ENCODE measurements around the gene KLHDC10.
"Not testable (repeated sequence)": the region's sequence is repeated elsewhere in the genome, so short reads cannot be mapped to it uniquely, and the experiment has no call there.

The KLHDC10 gene

DNA sequence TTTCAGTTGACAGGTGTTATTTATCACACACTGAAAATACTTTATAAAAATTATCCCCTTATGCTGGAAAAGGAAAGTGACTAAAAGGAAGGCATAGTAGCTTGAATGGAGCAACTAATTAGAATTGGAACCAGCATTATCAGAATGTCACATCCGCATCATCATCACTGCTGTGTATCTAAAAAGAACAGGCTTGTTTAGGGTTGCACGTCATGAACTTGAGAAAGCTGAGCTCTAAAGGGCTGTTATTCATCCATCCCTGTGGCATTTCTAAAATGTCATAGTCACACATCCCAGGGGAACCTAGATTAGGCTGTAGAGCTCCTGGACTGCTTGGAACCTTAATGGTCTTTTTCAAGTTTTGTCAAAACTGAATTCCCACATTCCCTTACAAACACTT is 54.4 kb downstream of the KLHDC10 start:
- no peak for DNase-seq

DNA sequence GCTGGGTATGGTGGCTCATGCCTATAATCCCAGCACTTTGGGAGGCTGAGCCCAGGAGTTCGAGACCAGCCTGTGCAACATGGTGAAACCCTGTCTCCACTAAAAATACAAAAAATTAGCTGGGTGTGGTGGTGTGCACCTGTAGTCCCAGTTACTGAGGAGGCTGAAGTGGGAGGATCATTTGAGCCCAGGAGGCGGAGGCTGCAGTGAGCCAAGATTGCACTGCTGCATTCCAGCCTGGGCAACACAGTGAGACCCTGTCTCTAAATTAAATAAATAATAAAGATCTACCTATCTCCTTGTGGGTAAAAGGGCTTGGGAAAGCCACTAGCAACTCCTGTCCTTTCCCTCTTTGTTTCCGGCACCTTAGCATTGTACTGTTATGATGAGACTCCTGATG is 56.5 kb downstream of the KLHDC10 start:
- not testable (repeated sequence) for DNase-seq

- DNase-seq = no peak
Measured at GRCh38 chr7:130127404-130127803, 57.1 kb downstream of the KLHDC10 start.

DNA sequence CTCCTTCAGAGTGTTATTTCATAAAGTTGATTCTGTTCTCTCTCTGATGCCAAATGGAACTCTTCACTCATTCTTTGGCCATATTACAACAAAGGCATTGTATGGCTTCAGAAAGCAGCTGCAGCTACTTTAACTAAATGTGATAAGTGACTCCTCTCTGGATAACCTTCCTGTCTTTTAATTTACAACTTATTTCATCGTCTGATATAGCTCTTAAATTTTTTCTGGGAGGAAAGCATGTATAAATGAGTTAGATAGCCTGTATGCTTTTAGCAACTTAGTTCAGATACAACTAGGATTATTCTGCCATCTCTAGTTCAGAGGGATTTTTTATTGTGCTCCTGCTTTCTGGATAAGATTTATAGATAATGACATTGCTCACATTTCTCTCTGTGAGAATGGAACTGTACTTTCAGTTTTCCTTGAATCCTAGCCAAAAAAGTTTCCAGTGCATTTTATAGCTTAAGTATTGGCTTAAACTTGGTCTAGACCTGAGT is 57.5 kb downstream of the KLHDC10 start:
- no peak for DNase-seq

DNA sequence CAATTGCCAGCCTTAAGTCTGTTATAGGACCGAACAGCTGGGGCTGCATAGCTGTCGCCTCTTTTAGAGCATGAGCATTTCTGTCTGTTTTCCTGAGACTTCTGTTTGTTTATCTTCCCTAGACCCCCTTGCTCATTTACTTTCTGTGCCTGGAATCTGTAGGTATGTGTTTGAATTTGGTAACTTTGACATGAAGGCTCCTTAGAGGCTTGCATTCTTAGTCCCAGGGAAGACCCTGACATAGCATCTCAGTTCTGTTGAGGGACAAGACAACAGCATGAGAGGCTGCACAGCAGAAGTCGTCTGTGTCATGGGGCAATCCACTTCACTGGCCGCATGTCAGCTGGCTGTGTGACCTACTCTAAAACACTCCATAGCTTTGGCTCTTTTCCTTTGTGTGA is 58.7 kb downstream of the KLHDC10 start:
- DNase-seq = no peak

DNA sequence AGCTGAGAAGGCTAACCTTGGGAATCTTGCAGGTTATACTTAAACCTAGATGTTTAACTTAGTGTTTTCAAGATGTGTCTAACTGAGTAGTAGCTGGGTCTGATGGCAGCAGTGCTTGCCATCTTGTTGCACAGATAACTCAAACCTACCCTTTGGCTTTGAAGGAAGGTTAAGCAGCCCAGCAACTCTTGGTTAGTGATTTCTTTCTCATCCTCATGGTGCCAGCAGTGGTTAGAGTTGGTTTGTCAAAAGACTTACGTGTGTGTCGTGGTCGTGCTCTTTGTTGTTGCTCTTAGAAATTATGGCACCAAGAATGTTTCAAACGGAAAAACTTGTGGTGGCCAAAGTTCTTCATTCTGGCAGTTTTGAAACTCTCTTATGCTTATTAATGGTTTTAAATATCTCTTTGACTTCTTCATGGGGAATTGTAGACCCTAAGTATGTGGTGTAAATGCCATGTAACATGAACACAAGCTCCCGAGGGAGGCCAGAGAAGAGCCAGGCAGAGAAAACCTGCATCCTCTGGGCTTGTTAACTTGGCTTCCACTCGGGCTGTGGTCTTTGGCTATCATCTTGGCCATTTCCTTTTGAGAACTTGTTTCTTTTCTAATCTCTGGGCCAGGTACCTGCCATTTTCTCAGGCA is 61.0 kb downstream of the KLHDC10 start:
- no peak for DNase-seq

- no peak for DNase-seq
Measured at GRCh38 chr7:130131964-130132875, 61.9 kb downstream of the KLHDC10 start.

DNA sequence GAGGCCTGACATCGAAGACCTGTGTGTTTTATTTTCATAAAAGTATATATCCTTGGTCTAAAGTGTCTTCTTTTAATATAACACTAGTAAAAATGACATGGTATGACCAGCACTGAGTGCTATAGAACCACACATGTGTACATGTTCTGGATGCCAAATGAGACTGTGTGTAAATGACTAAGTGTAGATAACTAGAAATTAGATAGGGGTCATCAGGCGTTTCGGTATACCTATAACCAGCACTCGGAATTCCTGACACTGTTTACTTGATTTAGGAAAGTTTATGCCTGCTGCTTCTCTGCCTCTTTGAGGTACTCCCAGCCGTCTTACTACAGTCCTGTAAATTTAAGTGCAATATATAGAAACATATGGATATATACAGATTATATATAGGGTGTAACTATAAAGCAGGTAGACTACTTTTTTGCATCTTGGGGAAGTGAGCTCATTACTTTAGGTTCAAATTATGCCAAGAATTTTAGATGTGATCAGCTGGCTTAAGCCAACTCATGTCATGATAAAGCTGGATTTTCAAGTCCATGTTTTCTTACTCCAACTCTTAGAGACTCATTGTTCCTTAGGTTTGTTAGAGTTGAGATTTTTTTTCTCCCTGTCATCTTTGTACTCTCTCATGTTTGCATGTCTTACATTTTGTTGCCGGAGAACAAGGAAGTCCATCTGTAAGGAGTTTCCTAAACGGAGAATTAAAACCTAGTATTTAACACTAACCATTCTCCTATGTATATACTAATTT is 62.9 kb downstream of the KLHDC10 start:
- no peak for DNase-seq

GRCh38 chr7:130134106-130134636 is 63.8 kb downstream of the KLHDC10 start:
- DNase-seq = no peak

- DNase-seq = no peak
Measured at GRCh38 chr7:130134726-130135125, 64.4 kb downstream of the KLHDC10 start.

DNA sequence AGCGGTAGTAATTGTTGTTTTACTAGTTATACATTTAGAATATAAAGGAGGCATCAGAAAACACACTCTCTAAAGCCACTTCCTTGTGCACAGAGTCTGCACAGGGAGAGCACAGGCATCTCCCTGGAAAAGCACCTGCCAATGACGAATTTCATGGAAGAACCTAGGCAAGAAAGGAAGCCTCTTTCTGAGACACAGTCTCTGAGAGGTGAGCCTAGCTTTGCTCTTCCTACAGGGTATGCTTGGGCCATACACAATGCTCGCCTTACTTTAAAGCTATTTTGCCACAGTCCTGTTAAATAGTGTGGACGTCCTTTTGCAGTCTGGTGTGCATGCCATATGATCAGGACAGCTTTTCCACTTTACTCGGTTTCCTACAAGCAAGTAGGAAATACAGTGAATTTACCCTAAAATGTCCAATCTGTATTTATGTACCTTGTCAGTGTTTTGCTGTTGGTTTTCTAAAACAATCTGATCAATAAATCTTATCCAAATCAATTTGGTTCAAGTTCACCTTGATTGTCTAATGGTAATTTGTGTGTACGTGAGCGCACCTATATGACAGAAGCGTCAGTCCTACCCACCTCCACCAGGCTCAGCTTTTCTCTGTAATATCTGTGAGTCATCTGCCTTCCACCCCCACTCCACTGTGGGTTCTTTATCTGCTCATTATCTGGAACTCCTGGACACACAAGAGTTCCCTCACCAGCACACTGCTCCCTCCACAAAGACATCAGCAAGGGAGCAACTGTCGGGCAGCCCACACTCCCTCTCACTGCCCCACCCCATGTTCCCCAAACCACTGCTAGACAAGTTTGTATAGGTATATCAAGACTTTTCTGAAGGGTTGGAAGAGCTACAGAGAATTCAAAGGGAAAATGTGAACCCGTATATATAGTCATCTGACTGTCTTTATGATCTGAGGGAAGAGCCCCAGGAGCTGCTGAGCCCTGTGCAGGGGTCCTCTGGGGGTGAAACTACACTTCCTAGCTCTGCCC is 65.2 kb downstream of the KLHDC10 start:
- no peak for DNase-seq

DNA sequence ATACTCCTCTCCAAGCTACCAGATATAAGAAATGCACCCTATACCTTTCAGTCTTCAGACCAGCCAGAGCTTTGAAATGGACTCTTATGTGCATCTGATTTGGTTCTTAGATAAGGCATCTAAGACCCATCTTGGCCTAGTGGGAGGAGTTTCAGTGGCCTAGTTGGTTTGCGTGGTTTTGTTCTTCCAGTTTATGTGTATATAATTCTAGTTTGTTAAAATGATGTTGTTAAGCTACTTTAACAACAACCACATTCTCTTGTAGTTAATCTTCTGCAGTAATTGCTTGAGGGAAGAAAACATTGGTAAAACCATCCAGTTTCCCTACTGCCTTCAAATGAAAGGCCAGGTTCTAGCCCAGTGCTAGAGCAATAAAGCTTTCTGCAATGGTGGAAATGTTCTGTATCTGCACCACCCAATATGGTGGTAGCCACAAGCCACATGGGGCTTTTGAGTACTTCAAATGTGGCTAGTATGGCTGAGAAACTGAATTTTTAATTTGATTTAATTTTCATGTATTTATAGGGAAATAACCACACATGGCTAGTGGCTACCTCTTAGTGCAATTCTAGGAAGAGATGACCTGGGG is 66.3 kb downstream of the KLHDC10 start:
- DNase-seq = no peak

DNA sequence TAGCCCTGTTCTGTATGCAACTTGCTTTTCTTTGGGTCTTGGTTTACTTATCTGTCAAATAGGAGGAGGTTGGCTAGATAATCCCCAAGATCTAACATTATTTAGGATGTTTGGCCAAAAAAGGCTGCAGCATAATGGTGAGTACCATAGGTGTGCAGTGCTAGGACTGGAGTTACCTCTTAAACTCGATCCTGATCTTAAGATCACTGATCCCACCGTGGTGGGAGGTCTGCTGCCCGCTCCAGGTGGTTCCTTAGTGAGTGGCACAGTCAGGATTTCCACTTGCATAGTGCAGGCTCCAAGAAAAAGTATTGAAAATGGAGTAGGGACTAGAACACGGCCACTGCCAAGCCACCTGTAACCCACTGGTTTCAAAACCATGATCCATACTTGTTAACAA is 66.9 kb downstream of the KLHDC10 start:
- DNase-seq = no peak

- no peak for DNase-seq
Measured at GRCh38 chr7:130139193-130139960, 69.0 kb downstream of the KLHDC10 start.

DNA sequence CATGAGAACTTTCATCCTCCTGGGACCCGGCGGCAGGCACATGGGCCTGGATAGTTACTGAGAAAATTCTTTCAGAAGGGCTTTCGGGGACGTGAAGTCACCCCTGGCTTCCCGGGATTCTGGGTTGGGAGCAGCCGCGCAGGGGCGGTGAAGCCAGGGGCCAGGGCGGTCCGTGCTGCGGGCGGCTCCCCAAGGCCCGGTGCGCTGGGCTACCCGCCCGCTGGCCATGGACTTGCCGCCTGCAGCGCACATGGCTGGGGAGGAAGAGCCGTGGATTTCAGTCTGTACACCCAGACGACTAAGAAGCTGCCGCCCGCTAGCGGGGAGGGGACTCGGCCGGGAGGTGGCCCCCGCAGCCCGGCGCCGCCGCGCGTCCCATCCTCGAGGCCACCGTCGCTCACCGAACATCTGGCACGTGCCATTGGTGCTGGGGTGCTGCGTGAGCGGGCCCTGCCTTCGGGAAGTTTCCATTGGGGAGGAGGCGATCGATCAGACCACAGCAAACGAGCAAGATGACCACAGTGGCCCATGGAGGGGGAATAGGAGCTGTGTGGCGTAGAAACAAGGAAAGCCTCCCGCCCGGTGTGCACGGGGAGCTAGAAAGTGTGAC is 70.3 kb downstream of the KLHDC10 start:
- no peak for DNase-seq

DNA sequence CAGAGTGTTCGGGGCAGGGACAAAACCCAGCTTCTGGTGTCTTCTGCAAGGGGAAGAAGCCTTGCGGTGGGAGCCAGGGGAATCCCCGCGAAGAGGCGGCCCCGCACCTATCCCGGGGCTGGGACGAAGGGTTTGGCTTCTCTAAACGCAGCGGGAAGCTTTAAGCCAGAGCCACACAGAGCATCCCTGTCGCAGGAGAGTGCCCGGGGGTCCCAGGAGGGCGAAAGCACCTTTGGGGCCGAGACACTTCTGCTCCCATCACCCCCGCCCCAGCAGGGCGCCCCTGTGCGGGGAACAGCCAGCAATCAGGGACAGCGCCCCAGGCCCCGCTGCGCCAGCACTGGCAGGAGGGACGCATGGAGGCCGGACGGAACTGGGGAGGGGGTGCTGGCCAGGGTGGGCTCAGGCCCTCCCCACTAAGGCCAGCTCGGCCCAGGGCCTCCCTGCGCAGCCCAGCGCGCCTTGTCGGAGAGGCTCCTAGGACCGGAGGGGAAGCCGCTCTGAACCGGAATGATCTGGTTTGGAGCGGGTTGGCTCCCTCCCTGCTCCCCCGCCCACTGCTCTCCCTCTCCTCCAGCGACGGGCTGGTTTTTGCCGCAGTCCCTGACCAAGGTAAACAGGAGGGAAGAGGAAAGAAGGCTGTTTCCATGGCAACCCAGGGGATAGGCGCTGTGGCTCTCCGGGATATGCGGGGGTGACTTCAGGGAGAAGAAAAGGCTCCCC is 71.0 kb downstream of the KLHDC10 start:
- peak; percentile 24 to 29 for DNase-seq

- DNase-seq = no peak
Measured at GRCh38 chr7:130141884-130142653, 71.7 kb downstream of the KLHDC10 start.

- DNase-seq = no peak
Measured at GRCh38 chr7:130142654-130143333, 72.5 kb downstream of the KLHDC10 start.
